Measurements from ENCODE around the gene RETREG2. TPM values are rescaled to one million over a fixed set of nuclear protein-coding genes. Genes with fewer than 3 reads are reported as not detected.

Gene RETREG2
- total RNA-seq, 6 experiments from 2014 or later: 33.6 to 77.9 (median 51.0) TPM

- H3K27me3 ChIP-seq: no peaks in the 10 kb centered on the region
- peaks cover 0 to 55% (median 19%) of the 10 kb centered on the region in 4 donors for H3K36me3 ChIP-seq
- no peak for TF ChIP-seq CTCF (IDR thresholded peaks at IDR 0.05)
- TF ChIP-seq POLR2A (IDR thresholded peaks at IDR 0.05): no peak
- ATAC-seq (no peak), DNase-seq (no peak)
- H3K4me3 ChIP-seq: no peak overlapping the region
- intact Hi-C loops (cut with DNase I): no loop called here
- no peaks in the 10 kb centered on the region for H3K9me3 ChIP-seq
- H3K4me1 ChIP-seq: peaks cover 0 to 12% (median 4%) of the 10 kb centered on the region in 4 donors
- no peak overlapping the region for H3K27ac ChIP-seq
- 60% methylated on average over 1 of the region's 6 CpGs for WGBS (ENCODE audit: insufficient coverage, low coverage, low lambda C conversion rate, missing lambda C conversion rate)
Measured at GRCh38 chr2:219181531-219181930, 3.5 kb downstream of the RETREG2 start.

GRCh38 chr2:219182331-219183150 is 4.5 kb downstream of the RETREG2 start:
- Histone ChIP-seq H3K4me3 (no peak overlapping the region), H3K27me3 (no peaks in the 10 kb centered on the region), H3K27ac (no peak overlapping the region), H3K36me3 (peaks cover 0 to 55% (median 19%) of the 10 kb centered on the region in 4 donors), H3K9me3 (no peaks in the 10 kb centered on the region), H3K4me1 (peaks cover 0 to 12% (median 4%) of the 10 kb centered on the region in 4 donors)
- TF ChIP-seq POLR2A (IDR thresholded peaks at IDR 0.05) (no peak), CTCF (IDR thresholded peaks at IDR 0.05) (no peak)
- WGBS (ENCODE audit: insufficient coverage, low coverage, low lambda C conversion rate, missing lambda C conversion rate): 58% methylated on average over 2 of the region's 8 CpGs
- DNase-seq: peak in 1 of 3 donors; percentile 25
- intact Hi-C loops (cut with DNase I): no loop called here
- ATAC-seq: no peak

GRCh38 chr2:219183151-219183772 is 5.2 kb downstream of the RETREG2 start:
- Histone ChIP-seq H3K27me3 (no peaks in the 10 kb centered on the region), H3K36me3 (peaks cover 0 to 55% (median 19%) of the 10 kb centered on the region in 4 donors), H3K9me3 (no peaks in the 10 kb centered on the region), H3K4me1 (peaks cover 0 to 12% (median 4%) of the 10 kb centered on the region in 4 donors), H3K27ac (no peak overlapping the region), H3K4me3 (no peak overlapping the region)
- TF ChIP-seq POLR2A (IDR thresholded peaks at IDR 0.05) (no peak), CTCF (IDR thresholded peaks at IDR 0.05) (no peak)
- WGBS (ENCODE audit: insufficient coverage, low coverage, low lambda C conversion rate, missing lambda C conversion rate): 88% methylated on average over 3 of the region's 6 CpGs
- DNase-seq (no peak), ATAC-seq (no peak)
- intact Hi-C loops (cut with DNase I): no loop called here

GRCh38 chr2:219184121-219184520 is 6.0 kb downstream of the RETREG2 start:
- ATAC-seq: no peak
- 100% methylated on average over 2 of the region's 2 CpGs for WGBS (ENCODE audit: insufficient coverage, low coverage, low lambda C conversion rate, missing lambda C conversion rate)
- no peaks in the 10 kb centered on the region for H3K9me3 ChIP-seq

More at GRCh38 chr2:219184121-219184520, 6.0 kb downstream of the RETREG2 start:
- TF ChIP-seq CTCF (IDR thresholded peaks at IDR 0.05): no peak
- no peak for TF ChIP-seq POLR2A (IDR thresholded peaks at IDR 0.05)
- peaks cover 0 to 55% (median 19%) of the 10 kb centered on the region in 4 donors for H3K36me3 ChIP-seq
- H3K4me3 ChIP-seq: no peak overlapping the region
- H3K27me3 ChIP-seq: no peaks in the 10 kb centered on the region
- intact Hi-C loops (cut with DNase I): no loop called here
- peaks cover 0 to 7% (median 1%) of the 10 kb centered on the region in 4 donors for H3K4me1 ChIP-seq
- DNase-seq: no peak
- H3K27ac ChIP-seq: no peak overlapping the region

Measured in right lobe of liver (tissue), 6 donors.